HG03460 (cell line): ENCODE data around the gene PZP.

ENCODE experiments used
- ATAC-seq: cut with Tn5 transposase; IDR thresholded peaks from one replicate; pipeline ENCODE4 v1.9.1; 2021; ENCODE audit not compliant: unreplicated experiment

Gene PZP

DNA sequence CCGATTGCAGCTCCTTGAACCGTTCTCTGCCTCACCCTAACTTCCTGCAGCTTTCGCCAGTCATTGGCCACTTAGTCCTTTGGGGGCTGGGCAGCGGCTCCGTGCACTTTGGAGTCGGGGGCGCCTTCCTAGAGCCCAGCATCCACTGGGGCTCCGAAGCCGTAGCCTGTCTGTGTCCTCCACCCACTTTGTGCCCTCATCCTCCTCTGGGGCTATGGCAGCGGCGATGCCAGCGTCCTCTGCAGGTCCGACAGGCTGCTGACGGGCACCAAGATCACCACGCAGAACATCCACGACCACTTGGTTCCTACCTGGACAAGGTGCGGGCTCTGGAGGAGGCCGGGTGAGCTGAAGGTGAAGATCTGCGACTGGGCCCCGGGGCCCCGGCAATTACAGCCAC, 80.7 kb downstream of the PZP start:
- ATAC-seq, result no peak

DNA sequence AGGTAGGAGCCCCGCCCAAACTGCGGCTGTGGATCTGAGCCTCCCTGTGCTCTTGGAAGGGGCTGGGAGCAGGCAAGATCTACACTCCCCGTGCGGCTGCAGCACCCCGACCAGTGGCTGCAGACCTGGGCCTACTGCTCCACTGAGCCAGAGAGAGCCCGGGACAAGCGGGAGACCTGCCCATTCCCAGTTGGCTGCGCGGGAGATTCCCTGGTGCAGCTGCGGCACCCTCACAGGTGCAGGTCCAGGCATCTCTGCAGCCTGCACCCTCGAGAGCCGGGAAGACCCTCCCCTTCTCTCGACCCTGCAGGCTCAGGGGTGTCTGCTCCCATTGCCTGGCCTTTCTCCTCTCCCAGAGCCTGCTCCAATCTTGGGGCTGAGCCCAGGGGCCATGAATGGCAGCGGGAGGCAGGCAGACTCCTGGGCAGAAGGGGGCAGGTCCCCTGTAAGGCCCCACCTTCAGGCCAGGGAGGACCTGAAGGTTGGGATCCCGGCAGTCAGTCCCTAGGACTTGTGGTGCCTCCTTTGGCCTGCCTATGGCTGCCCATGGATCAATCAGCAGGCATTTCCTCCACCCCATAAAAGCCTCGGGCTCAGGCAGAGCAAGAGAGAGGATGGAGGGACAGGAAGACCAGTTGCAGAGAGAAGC, 83.7 kb downstream of the PZP start:
- no peak for ATAC-seq

DNA sequence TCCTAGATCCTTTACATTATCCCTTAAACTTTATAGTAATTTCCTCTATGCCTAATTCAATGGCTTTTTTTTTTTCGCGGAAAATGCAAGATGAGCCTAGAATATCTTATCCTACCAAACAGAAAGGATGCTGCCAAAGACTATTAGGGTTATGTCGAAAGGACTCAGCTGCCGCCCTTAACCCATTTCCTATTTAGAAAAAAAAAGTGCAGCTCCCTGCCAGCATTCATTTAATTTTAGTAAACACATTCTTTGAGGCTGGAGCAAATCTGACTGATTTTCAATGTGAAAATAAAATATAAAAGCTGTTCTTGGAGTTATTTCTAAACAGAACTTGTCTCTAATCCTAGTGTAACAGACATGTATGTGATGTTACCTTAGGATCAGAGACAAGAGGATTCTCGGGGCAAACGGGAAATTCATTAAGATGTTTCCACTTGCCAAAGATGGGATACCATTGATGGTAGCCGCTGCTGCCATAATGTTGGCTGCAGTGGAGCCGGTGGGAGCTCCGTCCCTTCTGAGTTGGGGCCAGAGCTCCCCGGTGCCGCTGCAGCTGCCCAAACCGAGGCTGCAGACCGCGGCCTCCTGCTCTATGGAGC, 84.3 kb downstream of the PZP start:
- no peak for ATAC-seq

DNA sequence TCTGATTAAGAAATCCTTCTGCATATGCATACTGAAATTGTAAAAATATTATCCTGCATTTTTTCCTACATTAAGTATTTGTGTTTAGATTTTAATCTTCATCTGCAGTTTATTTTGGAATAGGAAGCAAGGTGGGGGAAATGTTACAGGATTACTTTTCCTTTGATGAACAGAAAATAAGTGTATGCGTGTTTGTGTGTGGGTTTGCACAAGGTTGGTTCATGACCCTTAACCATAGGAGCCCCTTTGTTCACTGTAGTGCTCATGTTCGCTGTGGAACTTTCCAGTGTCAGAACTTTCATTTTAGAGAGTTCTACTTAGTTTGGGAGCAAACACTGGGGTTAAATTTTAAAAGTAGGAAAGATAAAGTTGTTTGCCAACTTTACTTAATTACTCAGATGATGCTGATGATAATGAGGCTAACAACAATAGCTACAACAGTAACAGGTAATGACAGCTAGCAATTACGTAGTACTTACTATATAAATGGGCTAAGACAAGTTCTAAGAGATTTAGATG, 86.0 kb downstream of the PZP start:
- ATAC-seq, result no peak

DNA sequence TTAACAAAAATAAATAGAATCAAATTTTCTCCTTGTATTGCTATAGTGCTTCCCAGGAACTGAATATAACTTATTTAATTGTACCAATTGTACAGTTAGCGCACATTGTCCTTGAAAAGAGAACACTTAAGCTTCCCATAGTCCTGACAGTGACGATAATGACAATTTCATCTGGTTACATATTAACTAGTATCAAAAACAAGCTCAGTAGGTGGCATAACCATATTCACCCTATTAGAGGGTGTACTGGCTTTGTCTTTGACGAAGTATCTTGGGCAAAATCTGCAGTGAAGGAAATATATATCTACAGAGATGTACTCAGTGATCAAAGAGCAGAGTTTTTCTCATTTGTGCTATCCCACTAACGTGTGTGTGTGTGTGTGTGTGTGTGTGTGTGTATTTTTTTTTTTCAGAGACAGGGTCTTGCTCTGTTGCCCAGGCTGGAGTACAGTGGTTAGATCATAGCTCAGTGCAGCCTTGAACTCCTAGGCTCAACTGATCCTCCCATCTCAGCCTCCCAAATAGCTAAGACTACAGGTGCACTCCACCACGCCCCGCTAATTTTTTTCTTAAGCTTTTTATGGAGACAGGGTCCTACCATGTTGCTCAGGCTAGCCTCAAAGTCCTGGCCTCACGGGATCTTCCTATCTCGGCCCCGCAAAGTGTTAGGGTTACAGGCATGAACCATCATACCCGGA, 87.6 kb downstream of the PZP start:
- no peak for ATAC-seq

DNA sequence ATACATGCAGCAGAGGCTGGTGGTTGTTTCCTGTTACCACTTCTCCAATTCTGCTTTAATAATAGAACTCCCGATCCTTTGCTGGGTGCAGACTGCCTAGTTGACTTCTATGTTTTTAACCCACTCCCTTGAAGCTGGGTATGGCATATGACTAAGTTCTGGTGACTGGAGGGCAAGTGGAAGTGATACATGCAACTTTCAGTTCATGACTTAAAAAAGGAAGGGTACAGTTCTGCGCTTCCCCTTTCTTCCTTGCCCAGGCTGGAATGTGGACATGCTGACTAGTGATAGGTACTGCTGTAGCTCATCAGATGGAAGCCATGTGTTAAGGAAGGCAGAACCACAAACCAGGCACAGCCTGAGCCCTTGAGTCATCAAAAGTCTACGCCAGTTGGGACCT, 90.0 kb downstream of the PZP start:
- no peak for ATAC-seq

DNA sequence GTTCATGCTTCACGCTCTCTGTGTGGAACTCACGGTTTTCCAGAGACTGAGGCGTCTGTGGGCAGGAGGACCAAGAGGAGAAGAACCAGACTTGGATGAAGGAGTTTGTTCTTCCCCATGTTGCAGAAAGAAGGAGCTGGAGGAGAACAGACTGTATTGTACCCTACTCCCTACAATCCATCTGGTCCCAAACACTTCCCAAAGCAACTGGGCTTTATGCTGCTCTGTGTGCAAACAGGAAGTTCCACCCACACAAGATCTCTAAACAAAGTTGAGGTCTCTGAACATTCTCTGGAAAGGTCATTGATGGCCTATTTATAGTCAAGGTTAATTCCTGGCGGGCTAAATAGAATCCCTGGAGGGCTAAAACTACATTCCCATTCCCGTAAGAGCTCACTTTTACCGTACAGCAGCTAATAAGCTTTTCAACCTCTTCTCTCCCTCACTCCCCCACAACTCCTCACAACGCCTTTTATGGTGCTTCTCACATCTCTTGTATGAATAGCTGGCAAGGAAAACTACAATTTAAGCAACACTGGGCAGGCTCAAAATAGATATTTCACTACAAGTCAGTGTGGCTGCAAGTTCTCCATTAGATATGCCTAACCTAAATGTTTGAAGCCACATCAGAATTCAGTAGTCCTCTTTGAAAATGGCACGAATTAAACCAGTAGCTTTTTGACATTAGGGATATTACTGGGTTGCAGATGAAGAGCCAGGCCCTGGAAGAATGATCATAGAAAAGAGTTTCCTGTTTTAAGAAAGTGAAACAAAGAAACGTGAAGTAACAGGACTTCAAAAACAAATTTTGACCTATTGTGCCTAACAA, 92.2 kb downstream of the PZP start, which contains the start of gene A2M:
A2M (minus strand) TSS at position 189 of the 829 bp plus-strand sequence; CDS start at position 119, 70 bp downstream.
- no peak for ATAC-seq

DNA sequence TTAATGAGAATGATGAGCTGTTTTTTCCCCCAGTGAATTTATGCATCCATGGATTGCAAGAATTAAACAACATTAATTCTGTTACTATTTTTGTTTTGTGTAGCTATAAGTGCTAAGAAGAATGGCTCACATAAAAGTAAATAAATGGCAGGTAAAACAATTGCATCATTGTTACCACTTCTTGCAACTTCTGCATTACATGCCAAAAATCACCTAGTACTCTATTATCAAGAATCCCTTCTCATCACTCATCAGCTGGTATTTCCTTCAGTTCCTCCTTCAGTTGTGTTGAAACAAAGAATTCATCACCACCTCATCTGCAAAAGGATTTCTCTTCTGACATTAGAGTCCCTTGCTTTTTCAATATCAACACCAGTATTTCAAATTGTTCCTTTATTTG, 93.2 kb downstream of the PZP start:
- no peak for ATAC-seq

DNA sequence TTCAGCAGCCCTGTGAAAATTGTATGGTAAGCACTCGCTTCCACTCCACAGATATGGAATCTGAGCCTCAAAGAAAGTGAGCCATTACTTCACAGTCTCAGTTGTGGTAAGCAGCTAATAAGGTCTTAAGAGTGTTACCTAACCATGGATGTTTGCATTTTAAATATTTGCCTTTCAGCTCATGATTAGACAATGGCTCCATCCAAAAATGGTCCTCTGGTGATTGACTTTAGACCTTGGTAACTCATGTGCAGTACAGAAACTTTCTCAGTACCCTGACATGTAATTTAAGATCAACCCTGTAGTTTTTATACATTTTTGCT, 94.2 kb downstream of the PZP start:
- no peak for ATAC-seq

DNA sequence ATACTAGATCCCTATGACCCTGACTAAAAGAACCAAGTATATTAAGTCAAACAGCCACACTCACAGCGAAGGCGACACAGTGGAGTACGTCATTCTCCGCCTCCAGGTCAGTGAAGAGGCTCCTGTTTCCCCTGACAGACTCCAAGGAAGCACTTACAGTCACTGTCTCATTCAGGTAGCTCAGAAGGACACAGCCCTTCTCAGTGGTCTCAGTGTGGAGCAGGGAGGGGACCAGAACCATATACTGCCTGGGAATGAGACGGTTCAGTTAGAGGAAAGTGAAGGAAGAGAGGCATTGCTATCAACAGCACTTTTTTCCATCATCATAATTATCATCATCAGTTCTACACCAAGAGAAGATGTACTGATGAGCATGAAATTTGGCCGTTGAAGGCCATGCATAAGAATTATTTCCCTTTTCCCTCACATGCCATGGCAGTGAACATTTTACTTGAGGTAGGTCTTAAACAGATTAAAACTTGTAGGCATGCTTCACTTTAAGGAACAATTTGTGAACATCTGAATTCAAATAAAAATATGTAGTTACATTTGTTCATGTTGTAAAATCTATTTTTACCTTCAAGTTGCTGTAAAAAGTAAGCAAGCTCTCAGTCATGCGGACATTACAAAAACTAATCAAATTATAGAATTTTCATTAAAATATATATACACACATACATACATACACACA, 94.8 kb downstream of the PZP start:
- no peak for ATAC-seq

DNA sequence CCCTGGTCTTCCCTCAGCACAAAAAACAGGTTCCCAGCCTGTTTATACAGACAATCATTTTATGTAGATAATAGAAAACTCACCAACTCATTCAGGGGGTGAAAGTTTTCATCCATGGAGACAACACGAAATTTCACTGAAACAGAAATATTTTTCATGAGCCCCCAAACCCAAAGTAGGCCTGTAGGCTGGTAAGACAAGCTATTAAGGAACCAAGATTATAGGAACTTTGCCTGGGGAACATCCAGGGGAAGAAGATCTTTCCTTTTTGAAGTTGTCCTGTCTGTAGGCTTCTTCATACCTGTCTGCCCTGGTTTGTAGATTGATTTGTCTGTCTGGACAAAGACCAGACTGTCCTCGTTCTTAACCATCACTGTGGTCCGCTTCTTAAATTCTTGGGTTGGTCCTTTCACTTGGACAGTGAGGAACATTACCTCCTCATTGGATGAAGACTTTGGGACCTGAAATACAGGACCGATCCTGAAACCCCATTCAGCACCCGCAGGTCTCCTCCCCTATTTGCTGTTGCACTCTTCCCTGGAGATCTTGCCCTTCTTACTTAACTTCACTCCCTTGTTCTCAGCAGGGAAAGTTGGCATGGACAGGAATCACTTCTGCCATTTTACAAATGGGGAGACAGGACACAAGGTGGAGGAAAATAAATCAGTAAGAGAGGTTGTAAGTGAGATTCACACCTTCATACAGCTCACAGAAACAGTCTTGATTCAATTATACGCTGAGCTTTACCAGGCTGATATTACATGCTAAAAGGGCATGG, 95.9 kb downstream of the PZP start:
- no peak for ATAC-seq

DNA sequence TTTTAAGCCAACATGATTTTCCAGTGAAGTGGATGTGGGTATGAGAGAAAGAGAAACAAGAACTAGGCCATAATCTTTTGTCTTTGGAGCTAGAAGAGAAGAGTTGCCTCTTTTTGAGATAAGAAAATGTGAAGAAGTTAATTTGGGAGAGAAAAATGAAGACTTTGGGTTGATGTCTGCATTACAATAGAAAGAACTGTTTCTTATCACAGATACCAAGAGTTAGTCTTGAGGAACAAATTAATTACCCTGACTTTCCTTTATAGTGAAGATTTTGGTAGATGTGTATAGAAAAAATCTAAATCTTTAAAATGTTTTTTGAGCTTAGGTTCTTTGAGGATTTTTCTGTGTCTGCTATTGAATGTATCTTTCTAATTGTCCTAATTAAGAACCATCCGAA, 96.7 kb downstream of the PZP start:
- no peak for ATAC-seq

DNA sequence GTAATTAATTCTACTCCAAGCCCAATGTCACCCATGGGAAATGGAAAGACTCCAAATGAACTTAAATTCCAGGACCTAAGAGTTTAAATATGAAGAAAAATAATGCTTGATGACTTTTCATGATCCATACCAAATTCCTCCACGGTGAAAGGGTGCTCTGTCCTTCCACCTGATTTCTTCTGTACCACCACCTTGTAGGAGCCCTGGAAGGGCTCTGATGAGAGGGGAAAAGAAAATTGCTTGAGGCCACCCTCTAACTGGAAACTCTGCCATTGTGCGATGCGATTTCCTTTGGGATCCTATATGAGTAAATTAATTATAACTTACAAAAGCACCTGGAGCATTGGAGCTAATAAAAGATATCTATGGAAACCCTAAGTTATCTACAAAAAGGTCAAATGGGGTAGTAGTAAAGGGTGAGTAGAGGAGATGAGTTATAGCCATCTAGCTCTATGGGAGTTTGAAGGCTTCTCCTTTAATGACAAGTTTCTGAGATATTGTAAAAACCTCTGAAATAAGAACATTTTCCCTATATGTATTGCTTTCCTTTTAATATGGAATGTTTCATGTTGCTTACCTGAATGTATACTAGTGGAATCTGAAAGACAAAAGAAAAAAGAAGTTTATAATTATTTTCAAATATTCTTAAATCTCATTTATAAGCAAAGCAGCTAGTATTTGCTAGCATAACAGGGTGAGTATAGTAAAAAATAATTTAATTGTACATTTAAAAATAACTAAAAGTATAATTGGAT, 98.3 kb downstream of the PZP start:
- no peak for ATAC-seq

DNA sequence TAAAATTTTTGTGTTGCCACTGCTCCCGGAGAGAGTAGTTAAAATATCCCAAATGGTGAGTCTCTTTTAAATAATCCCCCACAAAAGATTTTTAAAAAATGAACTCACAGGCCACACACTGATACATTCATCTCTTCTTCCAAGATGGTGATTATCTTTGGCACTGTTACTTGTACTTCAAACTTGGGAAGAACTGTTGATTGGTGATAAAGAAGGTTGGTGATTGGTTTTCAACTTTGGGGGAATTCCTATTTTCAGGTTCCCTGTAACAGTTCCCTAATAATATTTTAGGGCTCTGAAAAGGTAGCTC, 99.0 kb downstream of the PZP start:
- no peak for ATAC-seq

DNA sequence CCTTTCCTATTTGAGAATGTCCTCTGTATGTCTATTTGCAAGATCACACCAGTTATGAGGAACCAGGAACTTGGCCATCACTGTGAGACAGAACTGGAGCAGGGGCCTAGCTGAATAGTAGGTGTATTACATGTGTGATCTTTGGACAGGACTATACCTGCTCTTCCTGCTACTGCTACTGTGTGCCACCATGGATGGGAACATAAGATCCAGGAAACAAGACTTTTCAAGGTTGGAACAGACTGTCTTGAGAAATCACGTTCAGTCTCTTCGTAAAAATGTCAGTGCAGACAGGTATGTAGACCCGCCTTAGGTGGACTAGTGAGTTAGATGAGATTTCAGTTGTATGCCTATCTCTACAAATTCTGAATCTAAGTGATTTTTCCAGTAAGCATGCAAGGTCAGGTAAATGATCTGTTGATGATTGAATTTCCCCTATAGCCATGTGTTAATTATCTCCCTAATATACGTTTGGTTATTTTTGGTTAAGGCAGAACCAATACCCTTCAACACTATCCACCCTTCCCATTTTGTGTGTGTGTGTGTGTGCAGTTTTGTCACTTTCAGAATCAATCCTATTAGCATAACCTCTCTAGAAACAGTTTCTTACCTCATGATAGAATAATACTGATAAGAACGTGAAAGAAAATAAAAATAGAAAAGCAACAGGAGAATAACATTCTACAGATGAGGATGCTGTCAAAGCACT, 99.5 kb downstream of the PZP start:
- no peak for ATAC-seq

DNA sequence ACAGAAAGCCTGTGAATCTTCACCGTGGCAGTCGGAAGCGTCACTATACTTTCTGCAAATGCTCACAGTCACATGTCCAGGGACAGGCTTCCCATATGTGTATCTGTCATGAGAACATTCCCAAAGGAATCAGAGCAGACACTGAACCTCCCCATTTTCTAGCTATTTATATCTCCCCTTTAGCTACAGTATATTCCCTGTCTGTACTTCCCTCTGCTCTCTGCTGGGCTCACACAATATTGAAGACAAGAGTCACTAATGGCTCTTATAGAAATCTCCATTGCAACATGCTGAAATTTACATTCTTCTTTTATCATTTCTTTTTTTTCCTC, 100.7 kb downstream of the PZP start:
- no peak for ATAC-seq

DNA sequence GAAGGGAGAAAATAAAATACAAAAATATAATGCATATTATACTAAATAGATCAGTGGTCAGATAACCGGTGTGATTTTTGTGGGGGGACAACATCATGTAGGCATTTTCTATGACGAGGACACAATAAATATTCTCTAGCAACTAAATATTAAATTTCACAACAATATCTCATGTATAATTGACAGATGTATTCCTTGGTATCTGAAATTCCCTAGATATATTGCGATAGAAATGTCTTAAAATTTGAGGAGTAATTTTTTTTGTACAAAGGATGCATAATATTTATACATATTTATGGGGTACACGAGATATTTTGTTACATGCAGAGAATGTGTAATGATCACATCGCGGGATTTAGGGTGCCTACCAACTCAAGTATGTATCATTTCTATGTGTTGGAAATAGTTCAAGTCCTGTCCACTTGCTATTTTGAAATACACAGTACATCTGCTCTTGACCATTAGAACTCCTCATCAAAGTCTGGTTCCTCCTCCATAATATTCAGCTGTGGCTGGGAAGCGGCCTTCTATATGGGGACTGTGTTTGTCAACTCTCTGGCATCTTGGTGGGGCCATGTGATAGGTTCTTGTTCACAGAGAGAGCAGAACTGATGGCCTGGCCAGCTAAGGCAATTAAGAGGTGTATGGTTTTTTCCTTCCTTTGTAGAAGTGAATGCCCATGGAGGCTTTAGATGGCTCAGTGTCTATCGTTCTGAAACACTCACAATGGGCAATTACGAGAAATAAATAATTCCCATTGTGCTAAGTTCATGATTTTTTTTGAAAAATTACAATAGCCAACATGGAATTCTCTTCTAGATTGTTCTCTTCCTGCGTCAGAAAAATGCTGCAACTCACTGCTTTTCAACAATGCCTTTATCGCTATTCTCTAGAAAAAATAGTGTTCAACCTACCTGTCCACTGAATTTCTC, 101.3 kb downstream of the PZP start:
- ATAC-seq, result no peak

DNA sequence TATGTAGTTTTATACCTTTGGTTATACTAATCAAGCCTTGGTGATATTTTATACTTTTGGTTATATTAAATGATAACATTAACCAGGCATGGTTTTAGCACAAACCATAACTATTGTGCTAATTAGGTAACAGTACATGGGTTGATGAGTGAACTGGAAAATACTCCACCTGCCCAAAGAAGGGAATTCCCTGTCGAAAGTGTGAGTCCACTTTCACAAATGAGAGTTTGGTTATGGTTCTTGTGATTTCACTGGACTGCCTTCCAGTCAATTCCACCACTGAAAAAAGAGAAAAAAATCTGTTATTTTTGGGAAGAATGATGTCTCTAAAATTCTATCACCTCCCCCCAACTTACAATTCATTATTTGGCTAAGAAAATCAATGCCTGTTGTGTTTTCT, 102.1 kb downstream of the PZP start:
- no peak for ATAC-seq
